Stimulated activated CD4-positive, alpha-beta T cell treated with anti-CD3 and anti-CD28 coated beads, Interleukin-2, amount 100 ng/mL, for 24 hours (primary cell): ENCODE results near the gene TMEM168.

Experiments
- DNase-seq, 2 donors: peaks; one replicate each; pipeline ENCODE4 v3.0.0-alpha.2; 2020

Gene TMEM168

GRCh38 chr7:112714917-112715316, 75.3 kb downstream of the TMEM168 start:
- DNase-seq: no peak
